ENCODE data around the gene KPNA1.
"Not testable (repeated sequence)": the region's sequence is repeated elsewhere in the genome, so short reads cannot be mapped to it uniquely, and the experiment has no call there.

The KPNA1 gene

DNA sequence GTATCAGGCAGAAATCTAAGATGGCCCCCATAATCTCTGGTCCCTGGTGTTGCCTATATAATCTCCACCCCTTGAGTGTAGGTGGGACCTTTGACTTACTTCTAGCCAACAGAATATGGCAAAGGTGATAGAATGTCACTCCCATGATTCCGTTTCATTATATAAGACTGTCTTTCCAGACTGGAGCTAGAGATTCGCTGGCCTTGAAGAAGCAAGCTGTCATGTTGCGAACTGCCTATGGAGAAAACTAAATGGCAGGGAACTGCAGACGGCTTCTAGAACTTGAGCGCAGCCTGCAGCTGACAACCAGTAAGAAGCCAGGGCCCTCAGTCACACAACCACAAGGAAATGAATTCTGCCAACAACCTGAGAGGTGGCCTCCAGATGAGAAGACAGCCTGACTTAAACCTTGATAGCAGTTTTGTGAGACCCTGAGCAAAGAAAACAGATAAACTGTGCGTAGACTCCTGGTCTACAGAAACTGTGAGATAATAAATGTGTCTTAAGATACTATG lies 2.2 kb upstream of the KPNA1 start:
- no peak for DNase-seq

DNA sequence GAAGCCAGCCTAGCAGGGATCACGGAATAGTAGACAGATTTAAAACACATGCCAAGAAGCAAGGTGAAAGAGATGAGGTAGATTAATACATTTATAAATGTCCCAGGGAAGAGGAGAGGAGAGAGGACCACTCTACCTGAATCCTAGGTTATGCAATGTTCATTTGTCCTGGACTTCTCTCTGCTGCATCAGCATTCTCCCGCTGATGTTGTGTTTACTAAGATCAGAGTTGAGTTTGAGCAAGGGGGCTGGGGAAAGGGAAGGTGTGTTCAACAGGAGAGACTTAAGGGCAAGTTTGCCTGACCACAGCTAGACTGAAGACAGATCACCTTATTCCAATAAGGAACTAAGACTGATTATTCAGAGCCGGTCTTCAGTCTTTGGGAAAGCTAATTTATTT lies 1.1 kb upstream of the KPNA1 start:
- no peak for DNase-seq

DNA sequence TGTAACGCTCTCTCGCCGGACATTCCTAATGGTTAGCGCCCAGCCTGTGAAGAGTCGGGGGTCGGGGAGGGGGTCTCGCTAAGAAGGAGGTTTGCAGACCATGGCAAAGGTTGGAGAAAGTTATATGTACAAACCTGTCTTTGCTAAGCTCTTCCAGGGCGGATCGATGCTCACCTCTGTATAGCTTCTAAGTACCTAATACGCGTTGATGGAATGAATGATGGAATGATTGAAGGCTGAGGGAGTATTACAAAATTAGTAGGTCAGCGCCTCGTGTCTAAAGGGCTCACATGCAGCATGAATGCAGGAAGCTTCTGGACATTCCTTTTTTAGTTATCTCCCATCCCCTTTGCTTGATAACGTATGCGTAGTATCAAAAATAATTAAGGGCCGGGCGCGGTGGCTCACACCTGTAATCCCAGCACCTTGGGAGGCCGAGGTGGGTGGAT lies 305 bp upstream of the KPNA1 start:
- DNase-seq, result no peak

DNA sequence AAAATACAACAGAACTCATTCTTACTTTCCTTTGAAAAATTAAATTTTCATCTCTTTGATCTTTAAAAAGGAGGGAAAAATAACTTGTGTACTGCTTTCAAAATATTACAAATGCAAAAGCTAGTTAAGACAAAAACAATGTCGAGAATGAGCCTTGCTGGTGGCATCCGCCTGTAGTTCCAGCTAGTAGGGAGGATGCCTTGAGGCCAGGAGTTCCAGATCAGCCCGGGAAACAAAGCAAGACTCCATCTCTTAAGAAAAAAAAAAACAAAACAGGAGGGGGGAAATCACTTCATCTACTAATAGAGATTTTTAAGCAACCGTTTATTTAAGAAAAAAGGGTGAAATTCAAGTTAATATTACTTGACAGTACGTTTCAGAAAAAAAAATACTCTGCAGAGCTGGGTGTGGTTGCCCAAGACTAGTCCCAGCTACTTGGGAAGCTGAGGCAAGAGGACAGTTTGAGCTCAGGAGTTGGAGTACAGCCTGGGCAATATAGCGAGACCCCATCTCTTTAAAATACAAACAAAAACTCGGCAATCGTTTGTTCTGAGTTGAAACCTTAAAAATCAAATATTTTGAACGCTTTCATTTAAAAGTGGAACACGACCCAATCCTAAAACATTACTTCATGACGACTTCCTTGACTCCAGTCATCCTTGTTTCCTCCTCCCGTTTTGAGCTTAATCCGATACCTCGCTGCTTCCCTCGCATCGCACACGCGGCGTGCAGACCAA lies 1.2 kb downstream of the KPNA1 start:
- no peak for DNase-seq

DNA sequence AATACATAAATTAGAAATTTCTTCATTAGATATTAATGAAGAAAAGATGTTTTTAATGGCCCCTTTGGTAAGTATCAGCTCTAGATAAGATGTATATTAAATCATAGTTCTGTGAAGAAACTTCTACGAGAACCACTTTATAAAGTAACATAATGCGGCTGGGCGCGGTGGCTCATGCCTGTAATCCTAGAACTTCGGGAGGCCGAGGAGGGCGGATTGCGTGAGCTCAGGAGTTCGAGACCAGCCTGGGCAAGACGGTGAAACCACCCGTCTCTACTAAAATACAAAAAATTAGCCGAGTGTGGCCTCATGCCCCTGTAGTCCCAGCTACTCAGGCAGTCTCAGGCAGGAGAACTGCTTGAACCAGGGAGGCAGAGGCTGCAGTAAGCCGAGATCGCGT lies 2.5 kb downstream of the KPNA1 start:
- DNase-seq, result no peak

DNA sequence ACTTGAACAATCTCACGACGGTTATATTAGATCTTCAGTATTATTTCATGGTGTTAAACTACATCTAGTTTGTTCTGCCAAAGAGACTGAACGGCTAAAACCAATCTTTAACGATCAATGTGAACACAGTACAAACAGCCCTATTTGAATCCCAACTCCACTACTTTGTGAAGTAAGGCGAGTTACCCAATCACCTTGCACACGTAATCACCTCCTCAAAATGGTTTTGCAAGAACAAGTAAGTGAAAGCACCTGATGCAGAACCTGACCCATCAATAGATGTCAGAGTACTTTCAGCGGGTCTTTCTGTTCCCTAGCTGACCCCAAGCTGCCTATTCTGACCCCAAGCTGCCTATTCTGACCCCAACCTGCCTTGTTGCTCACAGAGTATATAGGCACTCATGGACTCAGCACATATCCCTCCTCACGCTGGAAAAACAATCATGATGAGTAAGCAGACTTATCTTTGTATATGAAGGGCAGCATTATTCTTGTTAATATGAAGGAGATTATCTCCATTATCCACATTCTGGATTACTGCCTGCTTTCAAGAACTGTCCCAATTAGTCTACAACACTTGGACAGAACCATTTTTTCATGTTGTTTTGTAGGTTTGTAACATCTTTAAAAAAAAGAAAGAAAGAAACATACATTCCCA lies 3.7 kb downstream of the KPNA1 start:
- no peak for DNase-seq

DNA sequence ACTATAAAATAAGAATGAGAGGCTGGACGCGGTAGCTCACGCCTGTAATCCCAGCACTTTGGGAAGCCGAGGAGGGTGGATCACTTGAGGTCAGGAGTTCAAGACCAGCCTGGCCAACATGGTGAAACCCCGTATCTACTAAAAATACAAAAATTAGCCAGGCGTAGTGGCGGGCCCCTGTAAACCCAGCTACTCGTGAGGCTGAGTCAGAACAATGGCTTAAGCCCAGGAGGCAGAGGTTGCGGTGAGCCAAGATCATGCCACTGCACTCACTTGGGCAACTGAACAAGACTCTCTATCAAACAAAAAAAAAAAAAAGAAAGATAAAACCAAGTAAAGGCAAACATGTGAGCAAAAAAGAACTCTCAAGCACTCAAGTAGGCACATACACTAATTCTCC lies 5.8 kb downstream of the KPNA1 start:
- not testable (repeated sequence) for DNase-seq

DNA sequence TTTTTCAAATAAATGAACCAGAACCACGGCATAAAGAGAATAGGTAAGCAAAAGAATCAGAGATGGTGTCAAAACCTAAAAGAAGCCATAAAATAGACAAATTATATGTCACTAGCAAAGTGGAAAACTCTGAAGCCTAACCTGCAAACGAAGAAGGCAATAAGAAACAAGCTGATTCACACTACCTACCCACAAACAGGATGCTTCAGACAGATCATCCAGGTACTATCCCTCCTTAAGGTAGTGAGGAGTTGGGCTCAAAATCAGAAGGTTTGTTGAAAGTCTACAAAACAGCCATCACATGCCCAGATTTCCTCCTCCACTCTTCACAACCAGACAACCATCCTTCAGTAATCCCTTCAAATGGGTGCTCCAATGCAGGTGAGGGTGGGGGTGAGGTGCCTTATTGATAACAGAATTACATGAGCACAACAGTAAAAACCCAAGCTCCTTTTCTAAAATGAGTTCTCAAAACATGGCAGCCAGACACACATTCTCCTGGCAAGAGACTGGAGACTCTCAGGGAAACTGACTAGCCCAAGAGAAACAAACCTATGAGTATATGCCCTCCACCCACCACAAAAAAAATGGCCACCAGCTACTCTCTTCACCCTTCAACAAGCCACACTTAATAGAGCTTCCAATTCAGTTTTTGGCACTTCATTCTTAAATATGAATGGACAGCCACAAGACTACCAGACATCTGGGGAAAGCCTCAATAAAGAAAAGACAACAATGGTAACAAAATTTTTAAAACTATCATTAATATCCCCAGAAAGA lies 6.4 kb downstream of the KPNA1 start:
- no peak for DNase-seq

DNA sequence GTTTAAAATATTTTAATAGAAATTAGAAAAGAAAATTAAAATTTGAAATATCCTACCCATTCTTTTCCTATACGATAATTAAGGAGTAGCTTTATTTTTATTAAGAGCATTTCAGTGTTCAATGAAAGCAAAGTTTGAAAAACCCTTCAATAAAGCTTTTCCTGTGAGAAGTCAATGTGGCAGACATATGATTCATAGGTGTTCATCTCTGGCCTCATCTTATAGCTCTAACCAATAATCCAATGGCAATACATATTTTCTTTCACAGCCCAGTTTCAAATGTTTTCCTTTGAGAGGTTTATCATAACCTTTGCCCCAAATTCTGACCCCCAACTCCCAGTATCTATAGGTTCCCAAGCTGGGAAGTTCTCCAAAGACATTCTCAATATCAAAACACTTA lies 8.3 kb downstream of the KPNA1 start:
- no peak for DNase-seq

DNA sequence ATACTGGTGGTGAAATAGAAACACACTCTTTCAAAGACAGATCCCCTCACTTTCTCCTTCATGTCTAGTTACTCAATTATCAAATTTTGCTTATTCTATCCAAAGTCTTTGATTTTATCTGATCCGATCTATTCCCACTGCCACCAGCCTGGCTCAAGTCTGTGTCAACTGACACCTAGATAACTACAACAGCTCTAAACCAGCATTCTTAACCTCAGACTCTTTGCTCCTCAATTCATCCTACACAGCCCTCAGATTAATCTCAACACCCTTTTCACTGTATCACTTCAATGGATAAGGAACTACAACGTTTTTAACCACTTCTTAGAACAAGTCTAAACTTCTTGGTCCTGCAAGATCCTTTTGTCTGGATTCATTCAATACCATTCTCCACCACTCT lies 9.1 kb downstream of the KPNA1 start:
- DNase-seq, result no peak

DNA sequence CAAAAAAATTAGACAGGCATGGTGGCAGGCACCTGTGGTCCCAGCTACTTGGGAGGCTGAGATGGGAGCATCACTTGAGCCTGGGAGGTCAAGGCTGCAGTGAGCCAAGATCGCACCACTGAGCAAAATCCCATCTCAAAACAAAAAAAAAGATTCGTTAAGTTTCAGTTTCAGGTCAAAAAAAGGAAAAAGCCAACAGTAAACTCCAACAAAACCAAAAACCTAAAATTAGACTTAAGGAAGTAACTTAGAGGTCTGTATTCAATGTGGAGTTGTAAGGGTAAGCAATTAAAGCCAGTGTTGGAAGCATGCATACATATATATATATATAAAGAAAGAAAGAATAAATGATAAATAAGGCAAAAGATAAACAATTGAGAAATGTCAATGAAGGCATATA lies 11.8 kb downstream of the KPNA1 start:
- no peak for DNase-seq

DNA sequence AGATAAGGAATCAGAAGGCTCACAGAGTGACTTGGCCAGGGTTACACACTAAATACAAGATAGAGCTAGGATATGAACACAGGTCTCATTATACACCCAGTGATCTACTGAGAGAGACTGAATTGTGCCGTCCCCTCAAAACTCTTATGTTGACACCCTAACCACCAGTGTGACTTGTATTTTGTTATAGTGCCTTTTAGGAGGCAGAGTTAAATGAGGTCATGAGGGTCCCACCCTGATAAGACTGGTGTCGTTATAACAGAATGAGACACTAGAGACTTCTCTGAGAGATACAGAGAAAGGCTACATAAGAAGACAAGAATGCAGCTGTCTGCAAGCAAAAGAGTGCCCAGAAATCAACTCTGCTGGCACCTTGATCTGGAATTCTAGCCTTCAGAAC lies 12.6 kb downstream of the KPNA1 start:
- no peak for DNase-seq

DNA sequence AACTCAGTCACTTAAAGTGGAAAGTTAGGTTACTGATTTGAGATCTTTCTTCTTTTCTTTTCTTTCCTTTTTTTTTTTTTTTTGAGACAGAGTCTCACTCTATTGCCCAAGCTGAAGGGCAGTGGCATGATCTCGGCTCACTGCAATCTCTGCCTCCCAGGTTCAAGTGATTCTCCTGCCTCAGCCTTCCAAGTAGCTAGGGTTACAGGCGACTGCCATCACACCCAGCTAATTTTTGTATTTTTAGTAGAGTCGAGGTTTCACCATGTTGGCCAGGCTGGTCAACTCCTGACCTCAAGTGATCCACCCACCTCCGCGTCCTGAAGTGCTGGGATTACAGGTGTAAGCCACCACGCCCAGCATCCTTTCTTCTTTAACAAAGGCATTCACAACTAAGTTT lies 13.8 kb downstream of the KPNA1 start:
- not testable (repeated sequence) for DNase-seq

DNA sequence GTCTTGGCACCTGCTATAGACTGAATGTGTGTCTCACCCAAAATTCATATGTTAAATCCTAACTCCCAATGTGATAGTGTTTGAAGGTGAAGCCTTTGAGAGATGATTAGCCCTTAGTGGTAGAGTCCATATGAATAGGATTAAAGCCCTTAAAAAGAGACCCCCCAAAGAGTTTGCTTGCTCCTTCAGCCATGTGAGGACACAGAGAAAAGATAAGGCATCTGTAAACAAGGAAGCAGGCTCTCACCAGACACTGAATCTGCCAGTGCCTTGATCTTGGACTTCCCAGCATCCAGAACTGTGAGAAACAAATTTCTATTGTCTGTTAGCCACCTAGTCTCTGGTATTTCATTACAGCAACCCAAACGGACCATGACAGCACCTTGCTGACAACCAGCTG lies 16.6 kb downstream of the KPNA1 start:
- DNase-seq, result no peak

DNA sequence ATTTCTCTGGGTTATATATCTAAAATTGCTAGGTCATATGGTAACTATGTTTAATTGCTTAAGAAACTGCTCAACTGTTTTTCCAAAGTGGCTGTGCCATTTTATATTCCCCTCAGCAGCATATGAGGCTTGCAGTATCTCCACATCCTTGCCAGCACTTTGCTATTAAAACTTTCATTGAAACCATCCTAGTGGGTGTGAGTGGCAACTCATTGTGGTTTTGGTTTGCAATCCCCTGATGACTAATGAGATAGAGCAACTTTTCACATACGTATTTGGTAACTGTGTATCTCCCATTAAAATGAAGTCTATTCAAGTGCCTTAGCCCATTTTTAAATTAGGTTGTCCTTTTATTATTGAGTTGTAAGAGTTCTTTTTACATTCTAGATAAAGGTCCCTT lies 17.3 kb downstream of the KPNA1 start:
- DNase-seq, result peak; percentile 21 to 44

DNA sequence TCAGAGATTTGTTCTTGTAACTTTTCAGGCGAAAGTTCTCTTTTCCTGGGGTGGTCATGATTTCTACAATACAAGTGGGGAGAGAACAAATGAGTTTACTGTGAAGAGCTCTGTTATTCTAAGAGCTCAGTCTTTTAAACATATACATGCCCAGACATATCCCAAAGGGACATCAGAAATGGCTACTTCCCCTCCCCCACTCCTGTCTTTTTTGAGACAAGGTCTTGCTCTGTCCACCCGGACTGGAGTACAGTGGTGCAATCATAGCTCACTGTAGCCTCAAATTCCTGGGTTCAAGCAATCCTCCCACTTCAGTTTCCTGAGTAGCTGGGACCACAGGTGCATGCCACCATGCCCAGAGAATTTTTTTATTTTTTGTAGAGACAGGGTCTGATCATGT lies 18.2 kb downstream of the KPNA1 start:
- DNase-seq, result no peak

DNA sequence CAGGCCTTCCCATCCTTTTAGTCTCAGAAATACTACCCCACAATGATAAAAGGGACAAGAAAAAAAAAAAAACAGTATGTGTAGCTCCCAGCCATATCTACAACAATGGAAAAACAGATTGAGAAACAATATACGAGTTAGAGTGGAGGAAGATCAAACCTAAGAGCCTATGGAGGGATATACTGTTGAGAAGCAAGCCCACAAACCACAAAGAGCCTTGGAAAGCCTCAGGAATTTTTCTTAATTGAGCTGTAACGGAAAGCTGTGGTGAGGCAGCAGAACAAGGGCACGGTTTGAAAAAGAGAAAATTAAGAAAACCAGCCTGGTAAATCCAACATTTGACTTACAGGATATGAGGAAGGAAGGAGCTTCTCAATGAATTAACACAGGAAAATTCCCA lies 21.4 kb downstream of the KPNA1 start:
- no peak for DNase-seq

DNA sequence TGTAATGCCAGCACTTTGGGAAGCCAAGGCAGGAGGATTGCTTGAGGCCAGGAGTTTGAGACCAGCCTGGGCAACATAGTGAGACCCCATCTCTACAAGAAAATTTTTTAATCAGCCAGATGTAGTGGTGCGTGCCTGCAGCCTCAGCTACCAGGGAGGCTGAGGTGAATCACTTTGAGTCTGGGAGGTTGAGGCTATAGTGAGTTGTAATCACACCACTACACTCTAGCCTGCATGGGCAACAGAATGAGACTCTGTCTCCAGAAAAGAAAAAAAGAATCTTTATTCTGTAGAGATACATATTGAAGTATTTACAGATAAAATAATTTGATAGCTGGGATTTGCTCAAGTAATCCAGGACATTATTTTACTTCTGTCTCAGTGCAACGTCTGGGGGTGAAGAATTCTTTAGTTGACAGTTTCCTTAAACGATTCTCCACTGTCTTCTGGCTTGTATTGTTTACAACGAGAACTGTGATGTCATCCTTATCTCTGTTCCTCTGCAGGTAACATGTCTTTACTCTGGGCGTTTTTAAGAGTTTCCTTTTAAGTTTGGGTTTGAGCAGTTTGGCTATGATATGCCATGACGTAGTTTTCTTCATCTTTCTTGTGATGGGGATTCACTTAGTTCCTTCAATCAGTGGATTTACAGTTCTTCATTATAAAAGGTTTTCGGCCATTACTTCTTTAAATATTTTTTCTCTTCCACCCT lies 26.3 kb downstream of the KPNA1 start:
- DNase-seq, result no peak

DNA sequence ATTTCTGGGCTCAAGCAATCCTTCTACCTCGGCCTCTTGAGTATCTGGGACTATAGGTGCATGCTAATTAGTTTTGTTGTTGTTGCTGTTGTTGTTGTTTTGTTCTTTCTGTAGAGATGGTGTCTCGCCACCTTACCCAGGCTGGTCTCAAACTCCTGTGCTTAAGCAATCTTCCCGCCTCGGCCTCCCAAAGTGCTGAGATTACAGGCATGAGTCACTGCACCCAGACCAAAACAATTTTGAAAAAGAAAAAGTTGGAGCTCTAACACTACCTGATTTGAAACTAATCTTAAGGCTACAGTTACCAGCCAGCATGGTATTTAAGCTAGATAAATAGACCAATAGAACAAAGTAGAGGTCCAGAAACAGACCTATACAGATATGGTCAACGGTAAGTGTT lies 29.8 kb downstream of the KPNA1 start:
- DNase-seq, result no peak

DNA sequence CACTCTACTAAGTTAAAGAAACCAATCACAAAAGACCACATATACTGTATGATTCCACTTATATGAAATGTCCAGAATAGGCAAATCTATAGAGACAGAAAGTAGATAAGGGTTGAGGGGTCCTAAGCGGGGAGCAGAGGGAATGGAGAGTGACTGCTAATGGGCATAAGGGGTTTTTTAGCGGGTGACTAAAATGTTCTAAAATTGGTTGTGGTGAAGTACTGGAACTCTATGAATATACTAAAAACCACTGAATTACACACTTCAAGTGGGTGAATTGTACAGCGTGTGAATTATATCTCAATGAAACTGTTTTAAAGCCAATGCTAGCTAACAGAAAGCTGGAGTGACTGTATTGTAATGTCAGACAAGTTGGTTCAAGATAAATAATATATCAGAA lies 33.3 kb downstream of the KPNA1 start:
- DNase-seq, result no peak

DNA sequence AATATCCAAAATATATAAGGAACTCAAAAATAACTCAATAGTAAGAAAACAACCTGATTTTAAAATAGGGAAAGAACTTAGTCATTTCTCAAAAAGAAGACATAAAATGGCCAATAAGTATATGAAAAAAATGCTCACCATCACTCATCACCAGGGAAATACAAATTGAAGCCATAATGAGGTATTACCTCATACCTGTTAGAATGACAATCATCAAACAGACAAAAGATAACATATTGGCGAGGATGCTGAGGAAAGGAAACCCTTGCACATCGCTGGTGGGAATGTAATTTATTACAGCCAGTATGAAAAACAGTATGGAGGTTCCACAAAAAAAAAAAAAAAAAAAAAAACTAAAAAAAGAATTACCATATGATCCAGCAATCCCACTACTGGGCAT lies 38.2 kb downstream of the KPNA1 start:
- no peak for DNase-seq

DNA sequence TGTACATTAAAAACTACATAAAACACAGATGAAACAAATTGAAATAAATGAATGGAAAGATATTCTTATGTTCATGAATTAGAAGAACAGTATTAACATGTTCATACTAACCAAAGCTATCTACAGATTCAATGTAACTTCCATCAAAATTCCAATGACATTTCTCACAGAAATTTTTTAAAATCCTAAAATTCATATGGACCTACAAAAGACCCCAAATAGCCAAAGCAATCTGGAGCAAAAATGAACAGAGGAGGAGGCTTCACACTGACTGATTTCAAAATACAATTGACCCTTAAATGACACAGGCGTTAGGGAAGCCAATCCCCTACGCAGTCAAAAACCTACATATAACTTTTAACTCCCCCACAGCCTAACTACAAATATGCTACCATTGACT lies 39.4 kb downstream of the KPNA1 start:
- DNase-seq, result no peak

DNA sequence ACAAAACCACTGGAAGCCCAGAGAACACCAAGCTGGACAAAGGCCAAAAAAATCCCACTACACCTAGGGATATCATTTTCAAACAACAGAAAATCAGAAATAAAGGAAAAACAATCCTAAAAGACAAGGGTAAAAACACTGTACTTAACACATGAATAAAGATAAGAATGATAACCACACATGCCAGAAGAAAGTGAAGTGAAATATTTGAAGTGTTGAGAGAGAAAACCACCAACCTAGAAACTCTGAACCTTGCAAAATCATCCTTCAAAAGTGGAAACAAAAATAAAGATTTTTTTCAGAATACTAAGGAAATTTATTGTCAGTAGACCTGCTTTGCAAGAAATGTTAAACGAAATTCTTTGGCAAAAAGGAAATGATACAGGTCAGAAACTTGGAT lies 45.1 kb downstream of the KPNA1 start:
- DNase-seq, result no peak

All from stimulated activated CD4-positive, alpha-beta T cell treated with anti-CD3 and anti-CD28 coated beads, Interleukin-2, amount 100 ng/mL, for 24 hours (primary cell).